K562 (cell line): ENCODE results near the gene ZNF626.
"Not testable (repeated sequence)": the region's sequence is repeated elsewhere in the genome, so short reads cannot be mapped to it uniquely, and the experiment has no call there.

ENCODE experiments used
- CTCF ChIP-seq, 3 experiments: IDR thresholded peaks in 2 of 3; conservative IDR thresholded peaks in 1 of 3; 2 replicates each; pipeline ENCODE4 v1.5.1; 2011 to 2012; ENCODE audit warnings: low read length in 3 of 3, mild to moderate bottlenecking in 3 of 3, control low read depth in 2 of 3, improper control_type of control experiment in 1 of 3, inconsistent platforms in 1 of 3, low read depth in 1 of 3, mixed read lengths in 1 of 3, moderate library complexity in 1 of 3; ENCODE audit not compliant: insufficient read depth in 2 of 3
- ELF4 ChIP-seq: fragments of 450-650 bp; formaldehyde crosslinking; IDR thresholded peaks from 2 replicates; pipeline ENCODE4 v1.4.0; 2022; ENCODE audit warnings: missing genetic modification characterization
- GTF2A2 ChIP-seq: IDR thresholded peaks from 2 replicates; pipeline ENCODE4 v1.6.1; 2016; ENCODE audit warnings: mild to moderate bottlenecking, missing genetic modification characterization, missing compliant biosample characterization
- ID3 ChIP-seq, 2 experiments: fragments of 250-450 bp in 1 of 2; fragments of 450-650 bp in 1 of 2; sonication (Bioruptor Pico) in 1 of 2; IDR thresholded peaks; 2 replicates each; pipeline versions ENCODE4 v1.6.1 to v1.8.0; 2016 to 2021; ENCODE audit warnings: mild to moderate bottlenecking in 2 of 2, moderate library complexity in 2 of 2, missing compliant biosample characterization in 1 of 2, missing genetic modification characterization in 1 of 2
- POLR2AphosphoS2 ChIP-seq: IDR thresholded peaks from 2 replicates; pipeline ENCODE4 v1.6.1; 2012; ENCODE audit warnings: low read length, improper control_type of control experiment
- SMAD3 ChIP-seq: fragments of 450-650 bp; formaldehyde crosslinking; conservative IDR thresholded peaks from 2 replicates; pipeline ENCODE4 v1.4.0; 2020; ENCODE audit warnings: mild to moderate bottlenecking

DNA sequence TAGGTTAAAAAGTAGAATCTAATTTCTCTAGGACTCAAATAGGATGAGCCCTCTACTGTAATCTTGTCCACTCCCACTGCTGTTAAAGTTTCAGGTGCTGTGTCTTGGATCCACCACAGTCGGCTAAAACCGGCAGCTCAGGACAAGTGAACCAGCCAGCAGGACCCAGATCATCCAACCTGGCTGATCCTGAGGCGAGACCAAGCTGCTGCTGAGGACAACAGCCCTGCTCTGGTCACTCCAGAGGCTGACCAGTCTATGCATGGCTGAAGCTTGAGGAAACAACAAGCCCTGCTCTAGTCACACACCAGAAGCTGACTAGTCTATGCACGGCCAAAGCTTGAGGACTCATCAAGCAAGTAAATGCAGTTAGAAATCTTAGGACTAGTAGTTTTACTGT lies 46.4 kb downstream of the ZNF626 start:
- not testable (repeated sequence) for TF ChIP-seq ID3 (CRISPR knock-in tag; IDR thresholded peaks at IDR 0.05); ID3 (tag; IDR thresholded peaks at IDR 0.05); ELF4 (CRISPR knock-in tag); SMAD3; GTF2A2 (tag); POLR2AphosphoS2; CTCF (IDR thresholded peaks at IDR 0.05 in 2 of 3, conservative IDR thresholded peaks at IDR 0.05 in 1 of 3; ENCODE audit: insufficient read depth in 2 of 3, low read depth in 1 of 3, low read length in 3 of 3)
